Measurements from ENCODE around the gene NOB1. TPM values are rescaled to one million over a fixed set of nuclear protein-coding genes. Genes with fewer than 3 reads are reported as not detected.

NOB1 gene
- total RNA-seq, 4 donors from 2014 or later, result 22.4 to 39.2 (median 30.3) TPM

DNA sequence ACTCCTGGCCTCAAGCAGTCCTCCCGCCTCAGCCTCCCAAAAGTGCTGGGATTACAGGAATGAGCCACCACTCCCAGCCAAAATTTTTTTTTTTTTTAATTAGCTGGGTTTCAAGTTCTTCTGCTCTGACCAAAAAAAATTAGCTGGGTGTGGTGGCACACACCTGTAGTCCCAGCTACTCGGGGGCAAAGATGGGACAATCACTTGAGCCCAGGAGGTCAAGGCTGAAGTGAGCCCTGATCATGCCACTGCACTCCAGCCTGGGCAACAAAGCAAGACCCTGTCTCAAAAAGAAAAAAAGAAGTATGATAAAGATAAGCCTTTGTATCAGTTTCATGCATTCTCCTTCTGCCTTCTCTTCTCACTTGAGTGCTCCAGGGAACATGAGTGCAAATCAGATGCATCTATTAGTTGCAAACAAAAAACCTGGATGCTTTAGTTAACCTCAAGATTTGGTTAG is 30.3 kb downstream of the NOB1 start:
- H3K27me3 ChIP-seq, result no peaks in the 10 kb centered on the region
- peak overlapping the region in 3 of 4 donors; percentile 78 to 85 (median 85) for H3K27ac ChIP-seq (replicated peaks in 1 of 4)
- peak overlapping the region in 1 of 4 donors; percentile 62 for H3K4me3 ChIP-seq
- intact Hi-C loops (cut with DNase I), result no loop called here
- no peak for DNase-seq (ENCODE audit: extremely low spot score)
- H3K36me3 ChIP-seq, result peaks cover 0 to 6% (median 0%) of the 10 kb centered on the region in 4 donors
- peaks cover 17 to 67% (median 38%) of the 10 kb centered on the region in 4 donors for H3K4me1 ChIP-seq
- H3K9me3 ChIP-seq, result no peaks in the 10 kb centered on the region
- 92% methylated on average over 2 of the region's 2 CpGs for WGBS
- TF ChIP-seq EP300 (IDR thresholded peaks at IDR 0.05) (no peak), POLR2AphosphoS5 (IDR thresholded peaks at IDR 0.05) (no peak), POLR2A (IDR thresholded peaks at IDR 0.05; ENCODE audit: low read depth) (no peak)
- TF ChIP-seq, protein P1, sequence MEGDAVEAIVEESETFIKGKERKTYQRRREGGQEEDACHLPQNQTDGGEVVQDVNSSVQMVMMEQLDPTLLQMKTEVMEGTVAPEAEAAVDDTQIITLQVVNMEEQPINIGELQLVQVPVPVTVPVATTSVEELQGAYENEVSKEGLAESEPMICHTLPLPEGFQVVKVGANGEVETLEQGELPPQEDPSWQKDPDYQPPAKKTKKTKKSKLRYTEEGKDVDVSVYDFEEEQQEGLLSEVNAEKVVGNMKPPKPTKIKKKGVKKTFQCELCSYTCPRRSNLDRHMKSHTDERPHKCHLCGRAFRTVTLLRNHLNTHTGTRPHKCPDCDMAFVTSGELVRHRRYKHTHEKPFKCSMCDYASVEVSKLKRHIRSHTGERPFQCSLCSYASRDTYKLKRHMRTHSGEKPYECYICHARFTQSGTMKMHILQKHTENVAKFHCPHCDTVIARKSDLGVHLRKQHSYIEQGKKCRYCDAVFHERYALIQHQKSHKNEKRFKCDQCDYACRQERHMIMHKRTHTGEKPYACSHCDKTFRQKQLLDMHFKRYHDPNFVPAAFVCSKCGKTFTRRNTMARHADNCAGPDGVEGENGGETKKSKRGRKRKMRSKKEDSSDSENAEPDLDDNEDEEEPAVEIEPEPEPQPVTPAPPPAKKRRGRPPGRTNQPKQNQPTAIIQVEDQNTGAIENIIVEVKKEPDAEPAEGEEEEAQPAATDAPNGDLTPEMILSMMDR (IDR thresholded peaks at IDR 0.05), result no peak

DNA sequence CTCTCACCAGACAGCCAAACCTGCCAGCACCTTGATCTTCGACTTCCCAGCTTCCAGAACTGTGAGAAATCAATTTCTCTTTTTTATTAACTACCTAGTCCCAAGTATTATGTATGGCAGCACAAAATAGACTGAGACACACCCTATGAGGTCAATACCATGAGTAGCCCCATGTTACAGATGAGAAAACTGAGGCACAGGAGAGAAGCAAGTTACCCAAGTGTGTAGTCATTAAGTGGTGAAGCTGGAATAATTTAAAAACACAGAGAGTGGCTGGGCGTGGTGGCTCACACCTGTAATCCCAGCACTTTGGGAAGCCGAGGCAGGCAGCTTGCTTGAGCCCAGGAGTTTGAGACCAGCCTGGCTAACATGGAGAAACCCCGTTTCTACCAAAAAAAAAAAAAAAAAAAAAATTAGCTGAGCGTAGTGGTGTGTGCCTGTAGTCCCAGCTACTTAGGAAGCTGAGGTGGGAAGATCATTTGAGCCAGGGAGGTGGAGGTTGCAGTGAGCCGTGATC is 33.2 kb downstream of the NOB1 start:
- no peak for DNase-seq (ENCODE audit: extremely low spot score)
- peaks cover under 1 to 43% (median 20%) of the 10 kb centered on the region in 4 donors for H3K4me1 ChIP-seq
- no peaks in the 10 kb centered on the region for H3K9me3 ChIP-seq
- no peak overlapping the region for H3K4me3 ChIP-seq
- intact Hi-C loops (cut with DNase I), result no loop called here
- peaks cover 13 to 29% (median 20%) of the 10 kb centered on the region in 4 donors for H3K36me3 ChIP-seq
- no peak overlapping the region for H3K27ac ChIP-seq (replicated peaks in 1 of 4)
- TF ChIP-seq POLR2A (IDR thresholded peaks at IDR 0.05; ENCODE audit: low read depth), result no peak
- TF ChIP-seq, protein P1 (IDR thresholded peaks at IDR 0.05), result no peak
- H3K27me3 ChIP-seq, result no peaks in the 10 kb centered on the region
- WGBS, result 92% methylated on average over 6 of the region's 6 CpGs

DNA sequence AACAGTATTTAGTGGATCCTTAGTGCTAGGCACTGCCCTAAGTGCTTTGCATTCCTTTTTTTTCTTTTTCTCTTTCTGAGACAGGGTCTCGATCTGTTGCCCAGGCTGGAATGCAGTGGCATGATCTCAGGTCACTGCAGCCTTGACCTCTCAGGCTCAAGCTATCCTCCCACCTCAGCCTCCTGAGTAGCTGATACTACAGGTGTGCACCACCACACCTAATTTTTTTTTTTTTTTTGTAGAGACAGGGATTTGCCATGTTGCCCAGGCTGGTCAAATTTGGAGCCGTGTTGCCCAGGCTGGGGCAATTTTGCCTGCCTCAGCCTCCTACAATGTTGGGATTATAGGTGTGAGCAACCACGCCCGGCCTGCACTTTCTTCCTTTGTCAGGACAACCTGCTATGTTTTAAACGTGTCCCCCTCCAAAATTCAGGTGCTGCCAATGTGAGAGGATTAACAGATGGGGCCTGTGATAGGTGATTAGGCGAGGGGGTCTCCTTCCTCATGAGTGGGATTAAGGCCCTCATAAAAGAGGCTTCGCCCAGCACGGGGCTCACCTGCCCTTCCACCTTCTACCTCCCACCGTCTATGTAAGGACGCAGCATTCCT is 33.8 kb downstream of the NOB1 start:
- 92% methylated on average over 10 of the region's 10 CpGs for WGBS

DNA sequence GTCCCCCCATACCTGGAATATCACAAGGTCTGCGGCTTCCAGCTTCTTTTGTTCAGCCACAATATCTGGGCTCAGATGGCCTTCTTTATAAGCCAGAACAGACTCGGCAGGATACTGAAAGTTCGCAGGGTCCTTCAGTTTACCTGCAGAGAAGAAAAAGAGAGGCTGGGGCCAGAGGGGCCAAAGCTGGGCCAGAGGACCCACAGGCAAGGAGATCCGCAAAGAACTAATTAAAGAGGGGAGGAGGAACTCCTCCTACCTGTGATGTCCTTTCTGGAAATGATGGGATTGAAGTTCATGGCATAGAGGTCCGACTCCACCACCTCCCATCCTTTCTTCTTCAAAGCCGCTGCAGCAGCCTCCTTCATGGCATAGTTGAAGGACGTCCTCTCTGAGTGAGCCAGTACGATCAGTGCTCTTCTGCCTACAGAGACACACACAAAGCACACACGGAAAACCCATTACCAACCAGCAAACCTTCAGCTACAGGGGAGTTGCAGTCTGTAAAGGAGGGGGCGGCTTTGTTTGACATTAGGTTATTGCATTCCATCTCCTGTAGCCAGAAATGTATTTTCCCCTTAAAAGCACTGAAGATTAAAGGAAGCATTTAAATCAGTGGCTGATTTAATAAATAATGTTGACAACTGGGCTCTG is 36.5 kb downstream of the NOB1 start:
- 91% methylated on average over 10 of the region's 10 CpGs for WGBS
- no peaks in the 10 kb centered on the region for H3K9me3 ChIP-seq
- H3K4me1 ChIP-seq, result peaks cover 0 to 15% (median 3%) of the 10 kb centered on the region in 4 donors
- H3K27ac ChIP-seq (replicated peaks in 1 of 4), result no peak overlapping the region
- intact Hi-C loops (cut with DNase I), result no loop called here
- H3K36me3 ChIP-seq, result peaks cover 20 to 60% (median 49%) of the 10 kb centered on the region in 4 donors
- TF ChIP-seq POLR2A (IDR thresholded peaks at IDR 0.05; ENCODE audit: low read depth) (no peak), POLR2AphosphoS5 (IDR thresholded peaks at IDR 0.05) (no peak), EP300 (IDR thresholded peaks at IDR 0.05) (no peak)
- TF ChIP-seq, protein P1 (IDR thresholded peaks at IDR 0.05), result no peak
- H3K4me3 ChIP-seq, result no peak overlapping the region
- DNase-seq (ENCODE audit: extremely low spot score), result no peak
- no peaks in the 10 kb centered on the region for H3K27me3 ChIP-seq

More for the DNA sequence above, 33.8 kb downstream of the NOB1 start:
- TF ChIP-seq EP300 (IDR thresholded peaks at IDR 0.05), result no peak
- TF ChIP-seq POLR2AphosphoS5 (IDR thresholded peaks at IDR 0.05), result no peak
- TF ChIP-seq, protein P1 (IDR thresholded peaks at IDR 0.05), result no peak
- TF ChIP-seq POLR2A (IDR thresholded peaks at IDR 0.05; ENCODE audit: low read depth), result no peak
- no peaks in the 10 kb centered on the region for H3K9me3 ChIP-seq
- peaks cover 0 to 37% (median 17%) of the 10 kb centered on the region in 4 donors for H3K4me1 ChIP-seq
- no peak for DNase-seq (ENCODE audit: extremely low spot score)
- H3K27me3 ChIP-seq, result no peaks in the 10 kb centered on the region
- intact Hi-C loops (cut with DNase I), result no loop called here
- peaks cover 13 to 35% (median 26%) of the 10 kb centered on the region in 4 donors for H3K36me3 ChIP-seq
- no peak overlapping the region for H3K27ac ChIP-seq (replicated peaks in 1 of 4)
- H3K4me3 ChIP-seq, result no peak overlapping the region

Measured in esophagus muscularis mucosa (tissue), 4 donors.